Measurements from ENCODE around the gene GHRHR. TPM values are rescaled to one million over a fixed set of nuclear protein-coding genes. Genes with fewer than 3 reads are reported as not detected.

Gene GHRHR
- polyA plus RNA-seq, 1 experiment = not detected

- no peak for DNase-seq (ENCODE audit: low read depth, low spot score)
- no peak for TF ChIP-seq CTCF (IDR thresholded peaks at IDR 0.05; ENCODE audit: low read depth, low read length)
- CTCF ChIA-PET = interaction anchor here (0.7 to 2.2 kb wide), 5 partner anchors 10 to 166 kb away, joined by 4 to 16 read pairs (median 5); no protein-coding TSS in a partner anchor
- no peaks in the 10 kb centered on the region for H3K9me3 ChIP-seq (ENCODE audit: control insufficient read depth, insufficient read depth, low read length)
- H3K27me3 ChIP-seq (ENCODE audit: control insufficient read depth, insufficient read depth, low read length) = peaks cover 5% of the 10 kb centered on the region
- no peak overlapping the region for H3K4me3 ChIP-seq (ENCODE audit: low read depth, low read length)
- H3K27ac ChIP-seq (ENCODE audit: low read depth, low read length) = no peak overlapping the region
- POLR2A ChIA-PET = no interaction called here
Observed at GRCh38 chr7:30956704-30957103, 7.0 kb upstream of the GHRHR start.

- DNase-seq (ENCODE audit: low read depth, low spot score) = no peak
- H3K27me3 ChIP-seq (ENCODE audit: control insufficient read depth, insufficient read depth, low read length) = peaks cover 8% of the 10 kb centered on the region
- TF ChIP-seq CTCF (IDR thresholded peaks at IDR 0.05; ENCODE audit: low read depth, low read length) = no peak
- no peak overlapping the region for H3K4me3 ChIP-seq (ENCODE audit: low read depth, low read length)
- no peaks in the 10 kb centered on the region for H3K9me3 ChIP-seq (ENCODE audit: control insufficient read depth, insufficient read depth, low read length)
- POLR2A ChIA-PET = no interaction called here
- no peak overlapping the region for H3K27ac ChIP-seq (ENCODE audit: low read depth, low read length)
- CTCF ChIA-PET = interaction anchor here (1.3 to 2.0 kb wide), 2 partner anchors 26 to 27 kb away, joined by 4 to 5 read pairs; no protein-coding TSS in a partner anchor
Observed at GRCh38 chr7:30965372-30965771, 1.6 kb downstream of the GHRHR start.

GRCh38 chr7:30965883-30966282 is 2.1 kb downstream of the GHRHR start:
- ChIA-PET POLR2A (no interaction called here), CTCF (interaction anchor here (0.9 to 2.0 kb wide), 4 partner anchors 26 to 169 kb away, joined by 3 to 5 read pairs (median 4); no protein-coding TSS in a partner anchor)
- DNase-seq (ENCODE audit: low read depth, low spot score) = no peak
- no peak for TF ChIP-seq CTCF (IDR thresholded peaks at IDR 0.05; ENCODE audit: low read depth, low read length)
- H3K9me3 ChIP-seq (ENCODE audit: control insufficient read depth, insufficient read depth, low read length) = no peaks in the 10 kb centered on the region
- H3K27me3 ChIP-seq (ENCODE audit: control insufficient read depth, insufficient read depth, low read length) = peaks cover 8% of the 10 kb centered on the region
- H3K4me3 ChIP-seq (ENCODE audit: low read depth, low read length) = no peak overlapping the region
- H3K27ac ChIP-seq (ENCODE audit: low read depth, low read length) = no peak overlapping the region

GRCh38 chr7:30968294-30968693 is 4.5 kb downstream of the GHRHR start:
- CTCF ChIA-PET = interaction anchor here (1.7 kb wide), 1 partner anchor 10 kb away, joined by 5 read pairs; no protein-coding TSS in a partner anchor

More at GRCh38 chr7:30968294-30968693, 4.5 kb downstream of the GHRHR start:
- no peak overlapping the region for H3K27ac ChIP-seq (ENCODE audit: low read depth, low read length)
- H3K9me3 ChIP-seq (ENCODE audit: control insufficient read depth, insufficient read depth, low read length) = no peaks in the 10 kb centered on the region
- H3K27me3 ChIP-seq (ENCODE audit: control insufficient read depth, insufficient read depth, low read length) = peaks cover 12% of the 10 kb centered on the region
- POLR2A ChIA-PET = no interaction called here
- DNase-seq (ENCODE audit: low read depth, low spot score) = no peak
- TF ChIP-seq CTCF (IDR thresholded peaks at IDR 0.05; ENCODE audit: low read depth, low read length) = no peak
- no peak overlapping the region for H3K4me3 ChIP-seq (ENCODE audit: low read depth, low read length)

Data from AG04450 (cell line).